SKM-1 treated with dmso at 0.1 percent for 144 hours (cell line): Measurements from ENCODE around the gene MYH7.
"Not testable (repeated sequence)": the region's sequence is repeated elsewhere in the genome, so short reads cannot be mapped to it uniquely, and the experiment has no call there.

Experiments
- DNase-seq: peaks from one replicate; lab custom pipeline; 2025; ENCODE audit not compliant: unreplicated experiment; lab: John Stamatoyannopoulos, UW

MYH7 gene

DNA sequence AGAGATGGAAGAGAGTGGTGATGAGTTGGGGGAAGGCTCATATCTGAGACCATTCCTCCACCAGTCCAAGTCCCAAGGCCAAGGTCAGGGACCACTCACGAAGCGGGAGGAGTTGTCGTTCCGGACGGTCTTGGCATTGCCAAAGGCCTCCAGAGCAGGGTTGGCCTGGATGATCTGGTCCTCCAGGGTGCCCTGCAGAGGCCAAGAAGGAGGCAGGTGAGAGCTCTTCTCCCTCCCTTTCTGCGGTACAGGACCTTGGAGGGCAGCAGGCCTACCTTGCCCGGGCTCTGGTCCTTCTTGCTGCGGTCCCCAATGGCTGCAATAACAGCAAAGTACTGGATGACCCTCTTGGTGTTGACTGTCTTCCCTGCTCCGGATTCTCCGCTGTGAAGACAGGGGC lies 4.0 kb downstream of the MYH7 start:
- DNase-seq: no peak

DNA sequence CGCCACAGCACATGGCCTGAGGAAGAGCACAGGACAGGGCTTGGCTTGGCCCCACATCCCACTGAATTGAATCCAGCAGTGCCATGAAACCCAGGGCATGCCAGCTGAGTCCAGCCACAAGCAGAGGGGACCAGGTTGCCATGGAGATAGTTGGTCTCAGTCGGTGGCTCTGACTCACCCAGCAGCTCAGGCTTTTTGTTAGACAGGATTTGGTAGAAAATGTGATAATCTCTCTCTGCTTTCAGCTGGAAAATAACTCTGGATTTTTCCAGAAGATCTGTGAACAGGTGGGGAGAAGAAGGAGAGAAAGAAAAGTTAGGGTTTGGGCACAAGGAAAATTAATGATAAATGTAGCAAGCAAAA lies 4.8 kb downstream of the MYH7 start:
- DNase-seq: no peak

DNA sequence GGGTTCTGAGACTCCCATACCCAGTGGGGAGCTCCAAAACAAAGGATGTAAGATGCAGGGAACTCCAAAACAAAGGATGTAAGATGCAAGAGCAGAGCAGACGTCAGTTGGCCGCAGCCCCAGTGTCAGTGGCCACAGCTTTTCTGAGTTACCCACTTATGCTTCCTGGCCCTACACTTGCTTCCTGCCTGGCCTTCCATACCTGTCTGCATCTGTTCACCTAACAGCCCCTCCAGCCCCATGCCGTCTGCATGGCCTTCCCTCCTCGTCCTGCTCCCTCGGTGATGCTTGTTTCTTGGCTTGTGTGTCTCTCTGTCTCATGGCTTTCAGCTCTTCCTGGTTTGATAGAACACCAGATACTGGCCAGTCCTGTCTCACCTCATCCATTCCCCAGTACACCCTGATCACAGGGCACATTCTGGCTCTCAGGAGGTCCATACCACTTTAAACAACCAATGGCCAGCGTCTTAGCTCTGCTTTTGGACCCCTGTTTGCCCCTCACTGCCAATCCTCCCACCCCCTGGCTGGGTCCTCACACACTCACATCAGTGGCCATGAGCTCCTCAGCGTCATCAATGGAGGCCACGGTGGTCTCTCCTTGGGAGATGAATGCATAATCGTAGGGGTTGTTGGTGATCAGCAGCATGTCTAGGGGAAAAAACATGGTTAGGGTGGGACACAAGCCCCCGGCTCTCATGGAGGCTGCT lies 5.3 kb downstream of the MYH7 start:
- no peak for DNase-seq

DNA sequence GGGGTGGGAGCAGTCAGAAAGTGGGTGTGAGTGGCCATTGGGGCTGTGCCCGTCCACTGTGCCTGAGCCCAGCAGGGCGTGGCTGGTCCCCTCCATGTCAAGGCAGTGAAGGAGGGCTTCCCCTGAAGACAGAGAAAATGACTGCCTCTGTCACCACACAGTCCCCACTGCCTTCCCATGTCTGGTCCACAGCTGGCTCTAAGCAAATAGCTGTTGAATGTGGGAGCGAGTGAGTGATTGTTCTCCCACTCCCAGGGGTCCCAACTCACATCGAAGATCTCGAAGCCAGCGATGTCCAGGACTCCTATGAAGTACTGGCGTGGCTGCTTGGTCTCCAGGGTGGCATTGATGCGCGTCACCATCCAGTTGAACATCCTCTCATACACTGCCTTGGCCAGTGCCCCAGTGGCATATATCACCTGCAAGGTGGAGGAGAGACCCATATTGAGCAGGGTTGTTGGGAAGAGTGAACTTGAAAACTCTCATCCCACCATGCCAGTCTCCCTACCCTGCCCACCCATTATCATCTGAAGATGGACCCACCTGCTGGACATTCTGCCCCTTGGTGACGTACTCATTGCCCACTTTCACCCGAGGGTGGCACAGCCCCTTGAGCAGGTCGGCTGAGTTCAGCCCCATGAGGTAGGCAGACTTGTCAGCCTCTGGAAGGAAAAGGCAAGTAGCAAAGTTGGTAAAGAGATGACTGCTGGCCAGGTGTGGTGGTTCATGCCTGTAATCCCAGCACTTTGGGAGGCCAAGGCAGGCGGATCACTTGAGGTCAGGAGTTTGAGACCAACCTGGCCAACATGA lies 6.6 kb downstream of the MYH7 start:
- no peak for DNase-seq

DNA sequence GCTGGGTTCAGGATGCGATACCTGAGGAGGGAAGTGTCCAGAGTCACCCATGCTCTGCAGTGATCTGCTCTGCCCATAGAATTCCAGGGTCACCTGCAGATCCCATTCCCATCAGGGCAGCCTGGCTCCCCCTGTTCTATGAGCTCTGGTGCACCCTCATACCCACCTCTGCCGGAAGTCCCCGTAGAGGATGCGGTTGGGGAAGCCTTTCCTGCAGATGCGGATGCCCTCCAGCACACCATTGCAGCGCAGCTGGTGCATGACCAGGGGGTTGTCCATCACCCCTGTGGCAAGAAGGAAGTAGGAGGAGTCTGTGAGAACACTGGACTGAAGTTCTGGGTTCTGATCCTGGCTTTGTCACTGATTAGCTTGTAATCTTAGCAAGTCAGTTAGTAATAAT lies 9.7 kb downstream of the MYH7 start:
- DNase-seq: not testable (repeated sequence)

DNA sequence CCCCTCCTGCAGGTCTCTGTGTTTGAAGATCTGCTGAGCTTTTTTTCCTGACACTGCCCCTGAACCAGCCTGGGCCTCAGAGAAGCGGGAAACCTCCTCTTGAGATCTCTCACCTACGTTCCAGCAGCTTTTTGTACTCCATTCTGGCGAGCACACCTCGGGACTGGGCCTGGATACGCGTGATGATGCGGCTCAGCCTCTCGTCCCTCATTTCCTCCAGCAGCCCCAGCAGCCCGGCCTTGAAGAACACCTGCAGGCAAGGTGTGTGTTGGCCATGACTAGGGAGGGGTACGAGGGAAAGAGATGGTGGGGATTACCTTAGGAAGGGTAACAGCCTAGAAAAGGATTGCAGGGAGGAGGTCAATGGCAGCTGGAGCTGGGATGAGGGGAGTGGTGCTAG lies 10.3 kb downstream of the MYH7 start:
- DNase-seq: no peak

DNA sequence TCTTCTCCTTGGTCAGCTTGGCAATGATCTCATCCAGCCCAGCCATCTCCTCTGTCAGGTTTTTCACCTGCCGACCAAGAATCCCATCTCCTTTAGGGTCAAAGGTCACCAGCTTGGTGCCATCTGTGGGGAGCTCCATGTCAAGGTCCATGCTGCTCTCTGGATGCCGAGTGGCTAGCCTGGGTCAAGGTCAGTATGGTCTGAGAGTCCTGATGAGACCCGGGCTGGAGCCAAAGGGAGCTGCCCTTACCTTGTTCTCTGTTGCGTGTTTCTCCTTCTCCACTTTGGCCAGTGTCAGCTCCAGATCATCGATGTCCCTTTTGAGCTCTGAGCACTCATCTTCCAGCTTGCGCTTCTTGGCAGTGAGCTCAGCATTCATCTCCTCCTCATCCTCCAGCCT lies 11.8 kb downstream of the MYH7 start:
- DNase-seq: no peak

DNA sequence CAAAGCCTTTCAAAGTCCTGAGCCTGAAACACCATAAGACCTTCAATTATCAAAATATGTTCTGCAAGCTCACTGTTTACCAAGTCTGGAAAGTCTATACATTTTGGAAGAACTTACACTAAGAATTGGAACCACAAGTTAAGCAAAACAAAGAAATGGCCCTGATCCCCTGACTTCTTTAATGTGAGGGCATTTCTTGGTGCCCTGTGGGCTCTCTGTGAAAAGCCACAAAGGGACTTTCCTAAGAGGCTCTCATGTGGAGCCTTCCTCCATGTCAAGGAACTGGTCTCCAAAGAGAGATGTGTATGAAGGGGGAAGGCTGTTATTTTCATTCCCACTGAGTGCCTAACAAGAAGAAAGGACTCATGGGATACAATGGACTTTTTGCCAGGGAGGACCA lies 13.9 kb downstream of the MYH7 start:
- DNase-seq: no peak

DNA sequence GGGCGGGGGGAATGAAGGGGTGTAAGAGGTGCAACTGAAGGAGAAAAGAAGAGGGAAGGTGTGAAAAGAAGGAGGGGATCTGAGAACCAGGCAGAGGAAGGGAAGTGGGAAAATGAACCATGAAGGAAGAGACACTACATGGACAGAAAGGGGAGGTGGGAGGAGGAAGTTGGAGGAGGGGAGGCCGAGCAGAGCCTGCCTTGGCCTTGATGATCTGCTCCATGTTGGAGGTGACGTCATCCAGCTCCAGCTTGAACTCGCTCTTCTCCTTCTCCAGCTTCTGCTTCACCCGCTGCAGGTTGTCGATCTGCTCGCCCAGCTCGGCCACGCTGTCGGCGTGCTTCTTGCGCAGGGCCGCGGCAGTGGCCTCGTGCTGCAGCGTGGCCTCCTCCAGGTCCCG lies 15.8 kb downstream of the MYH7 start:
- DNase-seq: not testable (repeated sequence)

DNA sequence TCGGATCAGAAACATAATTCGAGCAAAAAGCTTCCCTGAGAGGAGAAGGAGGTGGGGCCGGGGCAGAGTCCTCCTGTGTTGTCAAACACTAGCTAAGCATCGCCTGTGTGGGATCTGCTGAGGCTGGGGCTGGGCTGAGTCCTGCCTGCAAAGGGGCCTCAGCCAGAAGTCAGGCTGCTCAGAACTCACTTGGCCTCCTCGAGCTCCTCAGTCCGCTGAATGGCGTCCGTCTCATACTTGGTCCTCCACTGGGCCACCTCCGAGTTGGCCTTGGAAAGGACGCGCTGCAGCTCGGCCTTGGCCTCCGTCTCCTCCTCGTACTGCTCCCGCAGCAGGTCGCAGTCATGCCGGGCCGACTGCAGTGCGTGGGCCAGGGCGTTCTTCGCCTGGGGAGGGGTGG lies 17.4 kb downstream of the MYH7 start:
- DNase-seq: no peak

DNA sequence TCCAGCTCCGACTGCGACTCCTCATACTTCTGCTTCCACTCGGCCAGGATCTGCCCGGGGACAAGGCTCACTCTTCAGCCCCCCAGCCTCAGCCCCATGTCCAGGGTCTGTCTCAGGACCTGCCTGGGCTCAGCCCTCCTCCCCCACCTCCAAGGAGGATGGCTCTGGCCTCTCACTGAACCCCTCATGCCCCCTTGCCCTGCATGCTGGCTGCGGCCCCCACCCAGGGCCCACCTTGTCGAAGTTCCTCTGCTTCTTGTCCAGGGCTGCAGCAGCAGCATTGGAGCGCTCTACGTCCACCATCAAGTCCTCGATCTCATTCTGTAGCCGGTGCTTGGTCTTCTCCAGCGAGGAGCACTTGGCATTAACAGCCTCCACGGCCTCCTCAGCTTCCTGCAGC lies 18.2 kb downstream of the MYH7 start:
- DNase-seq: not testable (repeated sequence)

DNA sequence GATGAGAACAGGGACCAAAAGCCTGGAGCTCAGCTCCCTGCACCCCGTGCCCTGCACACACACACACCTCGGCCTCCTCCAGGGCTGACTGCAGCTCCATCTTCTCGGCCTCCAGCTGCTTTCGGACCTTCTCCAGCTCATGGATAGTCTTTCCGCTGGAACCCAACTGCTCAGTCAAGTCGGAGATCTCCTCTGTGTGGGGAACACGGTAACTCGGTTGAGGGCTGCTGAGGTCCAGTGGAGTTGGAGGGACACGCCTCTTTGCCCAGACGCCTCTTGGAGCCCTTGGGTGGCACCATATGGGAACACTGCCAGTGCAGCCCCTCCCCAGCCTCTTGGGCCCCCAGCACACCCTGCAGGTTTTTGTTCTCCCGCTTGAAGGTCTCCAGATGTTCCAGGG lies 18.7 kb downstream of the MYH7 start:
- no peak for DNase-seq

DNA sequence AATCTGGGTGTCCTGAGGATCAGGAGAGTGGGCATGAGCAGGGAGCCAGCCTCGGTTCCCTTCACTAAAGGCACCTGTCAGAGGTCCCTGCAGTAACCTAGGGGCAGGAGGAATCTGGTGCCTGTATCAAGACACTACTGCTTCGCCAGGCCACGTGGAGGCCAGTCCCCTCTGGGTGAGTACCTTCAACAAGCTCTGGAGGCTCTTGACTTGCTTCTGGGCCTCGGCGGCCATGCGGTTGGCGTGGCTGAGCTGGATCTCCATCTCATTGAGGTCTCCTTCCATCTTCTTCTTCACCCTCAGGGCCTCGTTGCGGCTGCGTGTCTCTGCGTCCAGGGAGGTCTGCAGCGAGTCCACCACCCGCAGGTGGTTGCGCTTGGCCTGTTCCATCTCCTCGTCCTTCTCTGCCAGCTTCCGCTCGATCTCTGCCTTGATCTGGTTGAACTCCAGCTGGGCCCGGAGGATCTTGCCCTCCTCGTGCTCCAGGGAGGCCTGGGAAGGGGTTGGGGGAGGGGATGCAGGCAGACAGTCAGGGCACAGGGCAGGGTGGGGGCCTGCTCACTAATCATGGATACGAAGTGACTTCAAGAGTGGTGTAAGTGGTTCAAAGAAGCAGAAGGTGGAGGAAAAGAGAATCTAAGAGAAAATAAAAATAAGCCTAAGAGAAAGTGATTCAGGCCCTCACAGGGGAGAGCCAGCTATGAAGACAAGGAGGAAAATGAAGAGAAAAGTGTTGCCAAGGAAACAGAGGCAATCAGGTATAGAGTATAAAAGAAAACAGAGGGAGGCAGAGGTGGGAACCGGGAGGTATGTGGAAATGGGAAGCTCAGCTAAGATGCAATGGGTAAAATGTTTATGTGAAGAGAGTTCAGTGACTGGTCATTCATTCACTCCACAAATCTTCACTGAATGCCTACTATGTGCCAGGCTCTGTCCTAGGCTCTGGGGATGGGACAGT lies 19.4 kb downstream of the MYH7 start:
- no peak for DNase-seq

DNA sequence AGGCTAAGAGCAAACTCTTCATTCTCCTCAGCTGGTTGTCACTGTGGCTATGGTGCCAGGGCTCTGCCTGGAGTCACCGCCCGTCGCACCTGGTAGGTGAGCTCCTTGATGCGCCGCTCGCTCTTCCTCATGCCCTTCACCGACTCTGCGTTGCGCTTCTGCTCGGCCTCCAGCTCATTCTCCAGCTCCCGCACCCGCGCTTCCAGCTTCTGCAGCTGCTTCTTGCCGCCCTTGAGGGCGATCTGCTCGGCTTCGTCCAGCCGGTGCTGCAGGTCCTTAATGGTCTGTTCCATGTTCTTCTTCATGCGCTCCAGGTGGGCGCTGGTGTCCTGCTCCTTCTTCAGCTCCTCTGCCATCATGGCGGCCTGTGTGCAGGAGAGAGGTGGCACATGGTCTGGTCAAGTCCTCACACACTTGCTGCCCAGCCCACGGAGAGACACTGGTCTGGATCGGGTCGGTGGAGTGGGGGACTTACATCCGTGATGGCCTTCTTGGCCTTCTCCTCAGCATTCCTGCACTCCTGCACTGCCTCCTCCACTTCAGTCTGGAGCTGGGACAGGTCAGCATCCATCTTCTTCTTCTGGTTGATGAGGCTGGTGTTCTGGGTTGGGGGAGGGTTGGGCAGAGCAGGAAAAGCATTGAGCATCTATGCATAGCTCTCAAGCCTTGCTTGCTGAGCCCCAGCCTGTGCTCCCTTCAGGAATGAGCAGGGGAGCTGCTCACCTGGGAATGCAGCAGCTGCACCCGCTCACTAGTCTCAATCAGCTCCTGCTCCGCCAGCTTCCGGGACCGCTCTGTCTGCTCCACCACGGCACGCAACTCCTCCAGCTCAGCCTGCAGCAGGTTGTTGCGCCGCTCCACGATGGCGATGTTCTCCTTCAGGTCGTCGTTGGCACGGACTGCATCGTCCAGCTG lies 20.3 kb downstream of the MYH7 start:
- DNase-seq: no peak

DNA sequence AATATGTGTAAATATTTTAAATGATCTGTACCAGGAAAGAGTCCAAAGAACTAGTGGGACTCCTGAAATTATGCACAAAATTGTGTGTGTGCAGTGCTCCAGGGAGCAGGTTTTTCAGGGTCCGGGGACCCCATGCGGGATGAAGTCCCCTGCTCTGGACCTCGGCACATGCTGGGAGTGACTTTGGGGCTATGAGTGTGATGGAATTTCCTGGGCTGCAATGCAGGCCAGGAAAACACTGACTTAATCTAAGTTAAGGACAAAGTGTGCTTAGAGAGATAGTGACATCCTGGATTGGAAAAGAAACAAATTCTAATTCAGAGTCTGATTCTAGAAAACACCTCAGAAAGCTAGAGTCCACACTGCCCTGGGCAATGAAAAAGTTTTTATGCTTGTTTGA lies 21.2 kb downstream of the MYH7 start:
- DNase-seq: no peak

DNA sequence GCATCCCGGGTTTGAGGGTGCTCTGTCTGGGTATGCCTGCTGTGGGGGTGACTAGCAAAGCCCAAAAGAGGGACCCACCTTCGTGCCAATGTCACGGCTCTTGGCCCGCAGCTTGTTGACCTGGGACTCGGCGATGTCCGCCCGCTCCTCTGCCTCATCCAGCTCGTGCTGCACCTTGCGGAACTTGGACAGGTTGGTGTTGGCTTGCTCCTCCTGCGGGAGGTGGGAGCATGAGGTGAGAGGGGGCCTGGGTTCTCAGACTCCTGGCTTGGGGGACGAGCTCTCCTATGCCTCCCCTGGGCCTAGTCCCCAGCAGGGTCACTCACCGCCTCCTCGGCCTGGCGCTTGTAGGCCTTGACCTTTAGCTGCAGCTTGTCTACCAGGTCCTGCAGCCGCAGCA lies 21.8 kb downstream of the MYH7 start:
- no peak for DNase-seq

DNA sequence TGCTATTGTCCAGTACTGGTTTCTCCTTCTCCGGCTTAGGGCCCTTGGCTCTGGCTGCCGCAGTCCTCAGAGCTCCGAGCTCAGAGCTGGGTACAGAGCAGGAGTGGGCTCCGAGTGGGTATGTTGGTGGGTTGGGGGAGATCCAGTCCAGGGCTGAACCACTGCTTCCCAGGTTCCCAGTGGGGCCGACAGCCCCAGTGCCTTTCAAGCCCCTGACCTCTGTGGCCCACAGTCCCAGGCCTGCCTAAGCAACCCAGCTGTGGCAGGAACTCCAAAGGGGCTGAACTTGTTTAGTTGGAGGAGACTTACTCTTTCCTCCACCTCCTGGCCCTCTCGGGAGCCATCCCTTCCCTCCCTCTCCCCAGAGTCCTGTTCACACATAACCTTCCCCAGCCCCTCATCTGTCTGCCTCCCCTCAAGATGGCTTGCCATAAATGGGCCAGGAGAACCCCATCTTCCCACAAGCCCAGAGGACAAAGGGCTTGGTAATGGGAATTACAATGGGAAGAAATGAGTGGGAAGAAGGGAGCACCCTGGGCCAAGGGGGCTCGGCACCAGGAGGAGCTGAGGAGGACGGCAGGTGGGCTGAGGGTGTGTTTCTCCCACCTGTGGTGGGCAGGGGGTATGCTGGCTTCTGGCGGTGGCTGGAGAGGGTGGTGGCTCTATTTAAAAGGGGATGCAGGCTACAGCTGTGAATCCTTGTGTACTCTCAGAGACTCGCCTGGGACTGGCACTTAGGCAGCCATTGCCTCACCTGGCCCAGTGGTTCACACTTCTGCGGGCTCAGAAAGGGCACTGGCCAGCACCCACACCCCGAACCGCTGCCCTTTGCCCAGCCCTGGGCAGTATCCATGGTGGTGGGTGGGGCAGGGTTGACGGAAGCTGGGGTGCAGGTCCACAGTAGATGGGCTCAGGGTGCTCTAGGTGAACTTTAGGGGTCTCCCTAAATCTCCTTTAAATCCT lies 23.6 kb downstream of the MYH7 start:
- DNase-seq: no peak

DNA sequence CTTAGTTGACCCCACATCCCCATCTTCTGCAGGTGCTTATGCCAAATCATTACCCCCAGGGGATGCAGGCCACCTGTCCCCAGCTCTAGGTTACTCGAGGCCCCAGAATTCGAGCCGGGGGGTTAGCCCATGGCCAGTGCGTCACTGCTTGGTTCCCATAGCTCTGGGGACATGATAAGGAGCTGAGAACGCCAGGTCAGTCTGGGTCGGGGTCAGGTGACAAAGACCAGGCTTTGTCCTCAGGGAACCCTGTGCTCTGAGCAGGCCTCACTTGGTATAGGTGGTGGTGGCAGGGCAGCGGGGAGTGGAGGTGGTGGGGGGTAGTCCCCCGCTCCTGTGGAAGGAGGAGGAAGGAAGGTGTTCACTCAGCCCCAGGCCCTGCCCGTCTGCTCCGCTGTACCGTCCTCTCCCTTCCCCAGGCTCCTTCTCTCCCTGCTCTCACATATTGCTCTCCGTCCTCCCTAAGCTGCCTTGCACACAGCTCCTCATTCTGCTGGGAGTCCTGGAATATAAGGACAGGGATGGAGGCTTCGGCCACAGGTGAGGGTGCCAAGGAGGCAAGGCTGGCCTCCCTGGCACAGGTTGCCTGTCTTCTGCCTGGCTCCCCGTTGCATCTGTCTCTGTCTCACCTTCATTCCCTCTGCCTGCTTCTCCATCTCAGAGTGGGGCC lies 25.4 kb downstream of the MYH7 start:
- no peak for DNase-seq

DNA sequence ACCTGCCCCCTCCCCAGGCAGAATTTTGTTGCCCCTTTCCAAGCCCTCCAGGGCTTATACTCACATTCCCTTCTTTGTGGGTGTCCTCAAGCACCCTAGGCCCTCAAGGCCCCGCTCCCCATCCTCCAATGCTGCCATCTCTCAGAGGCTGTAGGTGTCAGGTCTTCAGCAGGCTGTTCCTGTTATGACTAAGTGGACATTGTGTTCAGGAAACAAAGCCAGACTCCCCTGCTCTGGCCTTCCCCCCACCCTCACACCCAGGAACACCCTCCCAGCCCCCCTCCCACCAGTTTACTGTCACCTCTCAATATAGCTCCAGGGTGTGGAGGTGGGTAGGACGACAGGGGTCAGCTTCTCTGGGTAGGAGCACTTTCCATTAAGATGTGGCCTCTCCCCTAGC lies 26.0 kb downstream of the MYH7 start:
- no peak for DNase-seq
